HG03575 (cell line): ENCODE measurements around the gene TES.

Source experiments
- ATAC-seq: cut with Tn5 transposase; IDR thresholded peaks from one replicate; pipeline ENCODE4 v1.9.1; 2021; ENCODE audit not compliant: unreplicated experiment, insufficient number of reproducible peaks, low FRiP score; ENCODE audit errors: extremely low read depth

TES gene

DNA sequence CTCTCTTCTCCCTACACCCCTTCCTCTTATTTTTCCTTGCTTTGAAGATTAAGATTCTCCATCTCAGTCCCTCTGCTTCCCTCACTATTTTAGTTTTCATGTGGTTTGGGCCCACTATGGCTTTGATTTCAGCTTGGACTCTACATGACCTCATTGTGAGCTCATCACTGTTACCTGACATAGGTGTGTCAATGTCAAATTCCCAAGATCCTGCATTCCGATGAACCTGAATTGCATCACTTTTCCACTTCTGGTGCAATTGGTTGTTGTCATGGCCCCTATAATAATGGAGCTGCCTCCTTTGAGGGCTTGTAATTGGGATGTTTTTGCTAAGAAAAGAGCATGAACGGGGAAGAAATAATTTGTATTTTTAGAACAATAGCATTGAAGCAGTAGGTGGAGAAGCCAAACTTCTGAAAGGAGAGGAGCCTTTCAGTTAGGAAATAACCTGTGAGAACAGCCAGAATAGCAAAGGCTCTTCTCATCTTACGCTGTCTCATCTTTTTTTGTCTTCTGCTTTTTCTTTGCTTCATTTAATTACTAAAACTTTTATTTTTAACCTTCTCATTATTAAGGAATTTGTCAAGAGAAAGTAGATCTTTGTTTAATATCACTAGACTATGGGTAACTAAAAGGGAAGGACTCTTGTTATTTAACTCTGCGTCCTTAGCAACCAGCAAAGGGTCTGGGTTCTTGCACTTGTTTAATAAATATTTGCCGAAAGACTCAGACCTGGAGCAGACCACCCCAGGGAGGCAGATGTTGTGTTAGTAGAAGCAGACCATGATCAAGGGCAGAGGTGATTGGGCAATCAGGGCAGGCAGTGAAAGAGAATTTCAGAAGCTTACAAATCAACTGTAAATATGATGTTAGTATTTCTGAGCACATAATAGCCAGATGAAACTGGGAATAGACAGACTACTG is 95.4 kb downstream of the TES start:
- ATAC-seq: no peak

DNA sequence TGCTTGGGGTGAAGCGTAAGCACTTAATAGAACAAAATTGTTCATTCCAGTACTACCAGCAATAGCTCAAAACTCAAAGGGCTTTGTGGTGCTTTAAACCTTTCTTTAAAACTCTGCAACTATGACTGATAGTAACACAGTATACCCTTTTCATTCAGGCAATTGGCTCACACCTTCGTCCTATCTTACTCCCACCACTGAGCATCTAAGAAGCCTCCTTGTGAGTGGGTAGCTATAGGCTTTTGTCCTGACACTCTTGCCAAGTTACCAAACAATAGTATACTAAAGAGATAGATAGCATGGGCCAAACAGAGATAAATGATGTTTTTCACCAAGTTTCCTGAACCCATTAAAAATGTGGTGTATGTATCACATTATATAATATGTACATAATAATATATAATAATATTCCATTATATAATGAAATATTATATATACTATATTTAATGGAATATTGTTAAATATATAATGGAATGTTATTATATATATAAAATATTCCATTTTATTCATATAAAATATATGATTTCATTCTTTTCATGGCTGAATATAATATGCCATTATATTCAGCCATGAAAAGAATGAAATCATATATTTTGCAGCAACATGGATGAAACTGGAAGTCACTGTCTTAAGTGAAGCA is 96.2 kb downstream of the TES start:
- ATAC-seq: no peak

DNA sequence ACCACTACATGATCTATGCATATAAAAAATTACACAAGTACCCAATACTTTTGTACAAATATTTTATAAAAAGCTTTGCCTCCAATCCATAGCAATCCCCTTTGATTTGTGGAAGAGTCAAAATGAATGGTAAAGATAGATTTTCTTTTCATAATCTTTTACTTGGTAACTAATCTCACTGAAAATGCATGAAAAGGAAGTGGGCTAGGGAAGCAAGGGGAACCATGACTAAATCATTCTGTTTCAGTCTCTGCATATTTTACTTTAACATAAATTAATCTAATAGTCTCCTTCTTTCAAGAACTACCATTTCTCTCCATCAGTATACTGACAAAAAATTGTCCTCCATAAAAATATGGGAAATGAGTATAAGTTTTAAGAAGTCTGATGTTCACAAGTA is 96.9 kb downstream of the TES start:
- no peak for ATAC-seq
